Choroid plexus epithelial cell (primary cell): ENCODE data around the gene MAPK13.
"Not testable (repeated sequence)": the region's sequence is repeated elsewhere in the genome, so short reads cannot be mapped to it uniquely, and the experiment has no call there.

Source experiments
- DNase-seq: peaks from one replicate; pipeline ENCODE4 v3.0.0-alpha.2; 2010; ENCODE audit warnings: low read depth
- H3K4me3 ChIP-seq: 2 replicates; pipeline ENCODE4 v1.5.1; 2011; ENCODE audit warnings: low read depth, mild to moderate bottlenecking, control low read depth, low read length, moderate library complexity
- CTCF ChIP-seq: conservative IDR thresholded peaks from 2 replicates; pipeline ENCODE4 v1.5.1; 2011; ENCODE audit warnings: low read depth, mild to moderate bottlenecking, control low read depth, inconsistent platforms, low read length, moderate library complexity

MAPK13 gene

DNA sequence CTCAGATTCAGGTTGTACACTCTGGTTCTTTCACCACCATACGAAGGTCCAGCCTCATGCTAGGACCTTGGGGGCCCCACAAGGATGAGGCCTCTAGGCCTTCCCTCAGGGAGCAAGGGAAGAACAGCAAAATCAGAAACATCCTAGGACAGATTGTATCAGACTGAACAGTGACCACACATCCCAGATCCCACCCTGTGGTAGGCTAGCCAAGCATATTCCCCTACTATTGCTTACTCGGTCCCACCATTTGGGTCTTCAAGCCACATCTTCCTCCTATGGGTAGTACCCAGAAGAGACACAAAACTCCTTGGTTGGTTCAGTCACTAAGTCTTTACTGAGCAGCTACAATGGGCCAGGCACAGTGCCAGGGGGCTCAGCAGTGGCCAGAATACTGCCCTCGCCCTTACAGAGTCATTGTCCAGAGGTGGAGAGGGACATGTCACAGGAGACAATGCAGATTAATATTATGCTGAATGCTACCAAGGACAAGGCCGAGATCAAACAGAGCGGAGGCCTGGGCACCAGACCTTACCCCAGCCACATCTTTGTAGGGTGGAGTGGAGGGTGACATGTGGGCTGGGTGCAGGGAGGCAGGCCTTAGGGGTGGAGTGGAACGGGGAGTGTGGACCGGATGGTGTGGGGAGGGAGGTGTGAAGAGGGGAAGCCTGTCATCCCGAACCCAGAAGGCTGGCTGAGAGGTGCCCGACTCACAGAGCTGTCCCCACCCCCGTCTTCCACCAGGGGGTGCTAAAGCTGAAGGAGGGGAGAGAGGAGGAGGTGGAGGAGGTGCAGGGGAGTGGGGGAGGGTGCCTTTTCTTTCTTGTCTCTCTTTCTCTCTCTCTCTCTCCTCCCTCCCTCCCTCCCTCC lies 6.8 kb upstream of the MAPK13 start:
- DNase-seq: peak; percentile 88
- H3K4me3 ChIP-seq: no peak overlapping the region
- peak; percentile 89 for TF ChIP-seq CTCF

GRCh38 chr6:36124346-36124745 lies 6.0 kb upstream of the MAPK13 start:
- DNase-seq, H3K4me3 ChIP-seq: not testable (repeated sequence)

DNA sequence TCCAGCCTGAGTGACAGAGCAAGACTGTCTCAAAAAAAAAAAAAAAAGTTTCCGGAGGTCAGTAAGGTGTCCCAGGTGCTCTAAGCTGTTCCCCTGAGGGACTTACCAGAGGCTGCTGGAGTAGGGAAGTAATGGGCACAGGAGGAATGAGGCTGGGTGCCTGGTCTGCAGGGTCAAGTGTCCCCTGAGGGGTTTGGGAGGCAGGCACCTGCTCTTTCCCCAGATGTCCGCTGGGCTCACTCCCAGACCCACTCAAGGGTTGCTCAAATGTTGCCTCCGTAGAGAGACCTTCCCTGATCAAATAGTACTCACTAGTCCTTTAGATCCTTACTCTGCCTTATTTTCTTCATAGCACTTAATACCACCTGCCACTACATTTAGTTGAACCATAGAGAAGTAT lies 5.4 kb upstream of the MAPK13 start:
- DNase-seq: no peak
- H3K4me3 ChIP-seq: no peak overlapping the region
- TF ChIP-seq CTCF: no peak

DNA sequence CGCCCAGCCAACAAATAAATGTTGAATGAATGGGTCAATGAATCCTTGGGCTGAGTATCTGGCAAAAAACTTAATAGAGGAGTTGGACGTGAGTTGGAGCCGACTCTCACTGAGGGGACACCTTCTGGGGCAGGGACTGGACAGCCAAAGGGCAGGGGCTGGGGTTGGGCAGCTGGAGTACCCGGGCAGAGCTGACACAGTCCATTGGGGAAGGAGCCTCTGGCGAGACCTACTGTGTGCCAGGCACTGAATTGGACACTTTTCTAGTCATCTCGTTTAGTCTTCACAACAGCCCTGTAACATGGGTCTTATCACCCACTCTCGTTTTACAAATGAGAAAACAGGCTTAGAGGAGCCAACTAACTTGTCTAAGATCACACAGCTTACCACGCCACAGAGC lies 4.7 kb upstream of the MAPK13 start:
- no peak for TF ChIP-seq CTCF

GRCh38 chr6:36126121-36126520 lies 4.2 kb upstream of the MAPK13 start:
- TF ChIP-seq CTCF: no peak
- H3K4me3 ChIP-seq: no peak overlapping the region
- DNase-seq: no peak

More for the DNA sequence above, 4.7 kb upstream of the MAPK13 start:
- no peak for DNase-seq
- no peak overlapping the region for H3K4me3 ChIP-seq

DNA sequence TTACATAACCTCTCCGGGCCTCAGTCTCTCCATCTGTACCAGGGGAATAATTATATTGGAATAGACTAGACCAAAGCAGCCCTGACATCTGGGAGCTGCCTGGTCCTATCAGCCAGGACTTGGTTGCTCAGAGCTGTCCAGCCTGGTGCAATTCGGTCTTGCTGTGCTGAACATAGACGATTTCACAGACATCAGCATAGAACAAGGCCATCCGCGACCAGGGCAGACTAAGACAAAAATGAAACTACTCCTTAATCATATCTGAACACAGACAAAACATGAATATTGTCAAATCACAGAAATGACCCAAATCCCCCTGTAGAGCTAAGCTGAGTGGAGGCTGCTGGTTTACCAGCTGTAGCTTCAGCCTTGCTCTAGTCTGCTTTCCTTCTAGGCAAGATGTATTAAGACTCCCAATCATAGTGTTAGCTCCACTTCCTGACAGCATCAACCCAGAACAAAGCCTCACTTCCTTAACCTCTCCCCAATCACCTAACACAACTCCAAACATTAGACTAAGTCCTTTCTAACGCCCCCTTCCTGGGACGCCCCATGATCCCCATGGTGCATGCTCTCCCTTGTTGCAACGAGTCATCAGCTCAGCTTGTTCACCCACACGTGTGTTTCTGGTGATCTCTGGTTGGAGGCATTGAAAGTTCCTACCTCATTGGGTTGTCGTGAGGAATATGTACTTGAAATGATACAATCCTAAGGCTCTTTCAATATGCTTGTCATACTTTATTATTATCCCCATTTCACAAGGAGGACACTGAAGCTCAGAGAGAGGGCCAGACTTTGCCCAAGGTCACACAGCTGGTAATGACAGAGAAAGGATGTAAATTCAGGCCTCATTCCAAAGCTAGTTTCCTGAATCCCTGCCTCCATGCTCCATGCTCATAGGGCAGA lies 3.5 kb upstream of the MAPK13 start:
- no peak for TF ChIP-seq CTCF
- DNase-seq: peak; percentile 52
- H3K4me3 ChIP-seq: no peak overlapping the region

DNA sequence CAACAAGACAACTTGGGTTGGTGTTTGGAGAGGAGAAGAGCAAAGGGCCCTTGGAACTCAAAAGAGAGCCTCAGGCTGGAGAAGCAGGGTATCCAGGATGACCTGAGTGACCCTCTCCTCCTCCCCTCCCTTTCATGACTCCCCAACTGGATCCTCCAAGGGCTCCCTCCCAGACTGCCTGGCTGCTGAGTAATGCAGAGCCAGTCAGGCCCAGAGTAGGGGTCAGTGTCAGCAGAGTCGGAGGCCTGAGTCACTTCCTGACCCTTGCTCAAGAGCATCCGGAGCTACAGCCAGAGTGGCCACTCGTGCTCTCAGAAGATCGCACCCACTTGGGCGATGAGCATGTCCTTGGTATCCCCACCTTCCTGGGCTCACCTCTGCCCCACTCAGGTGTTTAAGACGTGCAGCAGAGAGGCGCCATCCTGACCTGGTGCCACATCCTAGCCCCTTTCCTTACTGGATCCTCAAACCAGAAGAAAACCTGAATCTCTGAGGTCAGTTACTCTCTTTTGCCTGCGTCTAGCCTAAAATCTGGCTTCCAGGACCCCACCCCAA lies 2.8 kb upstream of the MAPK13 start:
- H3K4me3 ChIP-seq: no peak overlapping the region
- peak; percentile 84 for DNase-seq
- TF ChIP-seq CTCF: no peak
